Nephron (organoid): ENCODE measurements around the gene ACMSD.

Experiments used
- H3K27ac Mint-ChIP-seq, 3 experiments: 2 replicates each; pipeline ENCODE4 v1.8.0; 2020; ENCODE audit warnings: mixed read lengths in 3 of 3, mild to moderate bottlenecking in 2 of 3, moderate library complexity in 1 of 3
- H3K27me3 Mint-ChIP-seq: 2 replicates; pipeline ENCODE4 v1.8.0; 2021; ENCODE audit warnings: low read depth, mild to moderate bottlenecking, moderate library complexity, mixed read lengths
- H3K36me3 Mint-ChIP-seq: 2 replicates; pipeline ENCODE4 v1.8.0; 2020; ENCODE audit warnings: low read depth, mixed read lengths
- H3K4me1 Mint-ChIP-seq: 2 replicates; pipeline ENCODE4 v1.8.0; 2020; ENCODE audit warnings: mixed read lengths
- H3K4me3 Mint-ChIP-seq, 3 experiments: 2 replicates each; pipeline ENCODE4 v1.8.0; 2020; ENCODE audit warnings: mild to moderate bottlenecking in 3 of 3, mixed read lengths in 3 of 3, moderate library complexity in 2 of 3
- H3K9me3 Mint-ChIP-seq: 2 replicates; pipeline ENCODE4 v1.8.0; 2020; ENCODE audit warnings: mixed read lengths
- TF ChIP-seq, protein P1 (sequence below), 3 experiments: fragments of 200-600 bp; sonication (generic); IDR thresholded peaks; one replicate each; pipeline ENCODE4 v1.5.0; 2021; ENCODE audit warnings: antibody characterized with exemption in 3 of 3; ENCODE audit not compliant: unreplicated experiment in 3 of 3

ACMSD gene

GRCh38 chr2:134918526-134919340 is 80.3 kb downstream of the ACMSD start, which contains the start of gene CCNT2:
Gene CCNT2 (plus strand): TSS chr2:134918822. CDS start chr2:134918855, 33 bp downstream.
- peaks cover 4% of the 10 kb centered on the region for H3K36me3 Mint-ChIP-seq
- TF ChIP-seq, protein P1, sequence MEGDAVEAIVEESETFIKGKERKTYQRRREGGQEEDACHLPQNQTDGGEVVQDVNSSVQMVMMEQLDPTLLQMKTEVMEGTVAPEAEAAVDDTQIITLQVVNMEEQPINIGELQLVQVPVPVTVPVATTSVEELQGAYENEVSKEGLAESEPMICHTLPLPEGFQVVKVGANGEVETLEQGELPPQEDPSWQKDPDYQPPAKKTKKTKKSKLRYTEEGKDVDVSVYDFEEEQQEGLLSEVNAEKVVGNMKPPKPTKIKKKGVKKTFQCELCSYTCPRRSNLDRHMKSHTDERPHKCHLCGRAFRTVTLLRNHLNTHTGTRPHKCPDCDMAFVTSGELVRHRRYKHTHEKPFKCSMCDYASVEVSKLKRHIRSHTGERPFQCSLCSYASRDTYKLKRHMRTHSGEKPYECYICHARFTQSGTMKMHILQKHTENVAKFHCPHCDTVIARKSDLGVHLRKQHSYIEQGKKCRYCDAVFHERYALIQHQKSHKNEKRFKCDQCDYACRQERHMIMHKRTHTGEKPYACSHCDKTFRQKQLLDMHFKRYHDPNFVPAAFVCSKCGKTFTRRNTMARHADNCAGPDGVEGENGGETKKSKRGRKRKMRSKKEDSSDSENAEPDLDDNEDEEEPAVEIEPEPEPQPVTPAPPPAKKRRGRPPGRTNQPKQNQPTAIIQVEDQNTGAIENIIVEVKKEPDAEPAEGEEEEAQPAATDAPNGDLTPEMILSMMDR (IDR thresholded peaks at IDR 0.05; ENCODE audit: unreplicated experiment in 3 of 3), result no peak
- peaks cover 10% of the 10 kb centered on the region for H3K9me3 Mint-ChIP-seq
- peak within 1 kb of the TSS; percentile 88 to 92 (median 89) for H3K4me3 Mint-ChIP-seq
- peaks cover 21% of the 10 kb centered on the region for H3K4me1 Mint-ChIP-seq
- H3K27ac Mint-ChIP-seq, result peak within 1 kb of the TSS; percentile 89 to 99 (median 98)
- H3K27me3 Mint-ChIP-seq, result no peaks in the 10 kb centered on the region

DNA sequence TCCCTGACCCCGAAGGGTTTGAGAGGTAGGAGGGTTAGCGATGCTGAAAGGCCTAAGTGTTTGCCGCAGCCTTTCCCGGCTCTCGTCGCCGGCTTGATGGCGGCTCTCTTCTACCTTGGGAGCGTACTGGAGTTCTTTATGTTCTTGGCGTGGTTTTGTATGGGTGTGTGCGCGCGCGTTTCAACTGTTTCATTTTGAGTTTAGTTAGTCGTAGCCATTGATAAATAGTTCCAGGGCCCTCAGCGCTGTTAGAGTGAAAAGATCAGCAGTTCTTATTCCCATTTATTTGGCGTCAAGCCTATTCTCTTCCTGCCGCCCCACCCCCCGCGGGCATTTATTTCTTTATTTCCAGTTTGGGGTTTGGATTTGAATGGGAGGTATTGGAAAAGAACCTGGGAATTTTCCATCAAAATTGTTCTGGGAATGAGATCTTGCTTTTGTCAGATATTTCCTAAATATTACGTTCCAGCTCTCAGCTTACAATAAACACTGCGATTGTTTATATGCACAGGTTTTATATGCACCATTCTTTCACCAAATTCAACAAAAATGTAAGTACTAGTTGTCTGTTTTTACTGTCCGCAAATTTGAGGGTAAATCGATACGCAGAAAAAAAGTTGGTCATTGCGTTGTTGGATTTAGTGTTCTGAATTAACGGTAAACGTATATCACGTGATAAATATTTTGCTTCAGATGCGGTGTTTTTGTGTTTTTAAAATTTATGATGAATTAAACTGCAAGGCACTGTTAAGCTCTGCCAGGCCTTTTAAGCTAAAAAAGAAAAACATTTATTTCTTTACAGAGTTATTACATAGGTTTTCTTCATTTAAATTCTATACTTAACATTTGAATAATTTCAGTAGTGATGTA is 81.2 kb downstream of the ACMSD start:
- Mint-ChIP-seq H3K27me3 (no peaks in the 10 kb centered on the region), H3K9me3 (peaks cover 2% of the 10 kb centered on the region), H3K36me3 (peaks cover 9% of the 10 kb centered on the region), H3K27ac (peak overlapping the region; percentile 89 to 99 (median 98)), H3K4me1 (peaks cover 27% of the 10 kb centered on the region), H3K4me3 (peak overlapping the region; percentile 88 to 92 (median 89))
- TF ChIP-seq, protein P1 (IDR thresholded peaks at IDR 0.05; ENCODE audit: unreplicated experiment in 3 of 3), result no peak

DNA sequence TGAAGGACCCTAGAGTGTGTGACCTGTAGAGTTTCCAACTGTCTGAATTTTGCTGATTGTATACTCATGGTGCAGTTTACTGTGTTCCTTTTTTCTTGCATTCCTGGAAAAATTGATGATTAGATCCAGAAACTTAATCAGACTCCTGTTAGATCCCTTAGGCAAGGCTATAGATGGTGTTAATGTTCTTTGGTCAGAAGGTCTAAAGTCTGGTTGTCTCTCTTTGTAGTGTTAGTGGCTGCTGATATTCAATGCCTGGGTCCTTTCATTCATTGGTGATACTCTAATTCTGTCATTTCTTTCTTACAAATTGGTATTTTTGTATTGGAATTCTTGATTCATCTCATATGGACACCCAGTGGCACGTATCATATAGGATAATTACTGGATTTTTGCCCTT is 86.5 kb downstream of the ACMSD start:
- Mint-ChIP-seq H3K4me1 (peaks cover 40% of the 10 kb centered on the region), H3K27me3 (no peaks in the 10 kb centered on the region), H3K36me3 (peaks cover 34% of the 10 kb centered on the region), H3K27ac (no peak overlapping the region), H3K9me3 (no peaks in the 10 kb centered on the region), H3K4me3 (no peak overlapping the region)
- TF ChIP-seq, protein P1 (IDR thresholded peaks at IDR 0.05; ENCODE audit: unreplicated experiment in 3 of 3), result no peak

GRCh38 chr2:134926231-134926931 is 88.0 kb downstream of the ACMSD start:
- TF ChIP-seq, protein P1 (IDR thresholded peaks at IDR 0.05; ENCODE audit: unreplicated experiment in 3 of 3), result no peak
- Mint-ChIP-seq H3K27ac (no peak overlapping the region), H3K9me3 (no peaks in the 10 kb centered on the region), H3K27me3 (no peaks in the 10 kb centered on the region), H3K4me1 (peaks cover 33% of the 10 kb centered on the region), H3K4me3 (no peak overlapping the region), H3K36me3 (peaks cover 47% of the 10 kb centered on the region)

DNA sequence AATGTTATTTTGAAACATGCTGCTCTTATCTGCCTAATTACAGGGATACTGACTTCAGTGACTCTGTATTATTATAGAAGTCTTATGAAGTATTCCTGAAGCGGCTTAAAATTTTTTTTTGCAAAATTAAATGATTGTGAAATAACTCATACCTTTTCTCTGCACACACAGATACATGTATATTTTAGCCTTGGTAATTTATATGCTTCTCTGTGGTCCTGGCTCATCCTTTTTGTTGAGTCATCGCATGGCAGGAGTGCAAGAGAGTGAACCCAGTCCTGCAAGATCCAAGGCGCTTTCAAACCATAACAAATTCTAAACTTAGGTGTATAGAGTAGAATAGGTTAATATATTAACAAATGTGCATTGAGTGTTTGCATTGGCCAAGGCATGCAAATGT is 88.8 kb downstream of the ACMSD start:
- no peaks in the 10 kb centered on the region for H3K9me3 Mint-ChIP-seq
- H3K4me1 Mint-ChIP-seq, result peaks cover 28% of the 10 kb centered on the region
- H3K36me3 Mint-ChIP-seq, result peaks cover 52% of the 10 kb centered on the region
- TF ChIP-seq, protein P1 (IDR thresholded peaks at IDR 0.05; ENCODE audit: unreplicated experiment in 3 of 3), result no peak
- no peak overlapping the region for H3K27ac Mint-ChIP-seq
- no peak overlapping the region for H3K4me3 Mint-ChIP-seq
- H3K27me3 Mint-ChIP-seq, result no peaks in the 10 kb centered on the region
